Endothelial cell of umbilical vein (primary cell): ENCODE data around the gene AAR2. TPM values are rescaled to one million over a fixed set of nuclear protein-coding genes. Genes with fewer than 3 reads are reported as not detected.

Experiments used
- BruUV-seq: library from RNA; stranded (reverse); fragments of 400-500 nt; replicated peaks from 2 replicates; lab custom pipeline; 2021; lab: Mats Ljungman, UMichigan
- CTCF ChIA-PET: fragments of 300-600, 350-600 bp; sonication (Branson Sonifier 250); formaldehyde crosslinking; loops from one replicate; lab custom pipeline; 2021; ENCODE audit warnings: antibody characterized with exemption, inconsistent platforms; lab: Charles Lee
- POLR2A ChIA-PET: fragments of 300-600, 350-600 bp; sonication (Branson Sonifier 250); formaldehyde crosslinking; loops from one replicate; lab custom pipeline; 2021; ENCODE audit warnings: antibody characterized with exemption, inconsistent platforms; lab: Charles Lee
- DNase-seq: peaks from one replicate; pipeline ENCODE4 v3.0.0-alpha.2; 2011; ENCODE audit warnings: low read depth, low spot score
- FAIRE-seq: peaks from 2 replicates; lab custom pipeline; 2011; peaks lifted over from hg19 to GRCh38; lab: Jason Lieb, UNC
- H2AFZ ChIP-seq: 2 replicates; pipeline ENCODE4 v1.6.0; 2012; ENCODE audit warnings: low read depth, low read length, control low read depth, inconsistent platforms
- H3K27ac ChIP-seq: 2 replicates; pipeline ENCODE4 v1.5.1; 2011; ENCODE audit warnings: low read depth, mild to moderate bottlenecking, control low read depth, low read length, moderate library complexity; ENCODE audit not compliant: insufficient read depth
- H3K27me3 ChIP-seq, 2 experiments: 2 replicates each; pipeline versions ENCODE4 v1.6.0 to v1.6.1; 2011; ENCODE audit warnings: low read length in 2 of 2, mixed read lengths in 1 of 2; ENCODE audit not compliant: control insufficient read depth in 2 of 2, insufficient read depth in 2 of 2
- H3K36me3 ChIP-seq, 2 experiments: 2 replicates in 1 of 2; 3 replicates in 1 of 2; pipeline ENCODE4 v1.5.1; 2011; ENCODE audit warnings: low read length in 2 of 2, mild to moderate bottlenecking in 1 of 2, moderate library complexity in 1 of 2; ENCODE audit not compliant: control insufficient read depth in 2 of 2, insufficient read depth in 2 of 2; ENCODE audit errors: extremely low read depth in 1 of 2
- H3K4me1 ChIP-seq: 3 replicates; pipeline ENCODE4 v1.5.1; 2011; ENCODE audit warnings: mild to moderate bottlenecking, low read length; ENCODE audit not compliant: control insufficient read depth, insufficient read depth; ENCODE audit errors: extremely low read depth
- H3K4me2 ChIP-seq: 2 replicates; pipeline ENCODE4 v1.6.1; 2011; ENCODE audit warnings: low read length, control low read depth, mixed read lengths; ENCODE audit not compliant: insufficient read depth
- H3K4me3 ChIP-seq, 3 experiments: fragments of 200-600 bp in 1 of 3; sonication (generic), shearing (Covaris generic) in 1 of 3; replicated peaks in 1 of 3; 2 replicates each; pipeline ENCODE4 v1.5.1; 2011 to 2016; ENCODE audit warnings: control low read depth in 3 of 3, low read length in 3 of 3, mild to moderate bottlenecking in 2 of 3, inconsistent platforms in 1 of 3, low read depth in 1 of 3, moderate library complexity in 1 of 3; ENCODE audit not compliant: insufficient read depth in 1 of 3
- H3K79me2 ChIP-seq: 2 replicates; pipeline ENCODE4 v1.6.0; 2012; ENCODE audit warnings: low read length, inconsistent platforms; ENCODE audit not compliant: control insufficient read depth, insufficient read depth
- H3K9ac ChIP-seq: replicated peaks from 2 replicates; pipeline ENCODE3; 2011; ENCODE audit warnings: low read length, control low read depth; ENCODE audit not compliant: insufficient read depth; ENCODE audit errors: extremely low read depth
- H3K9me1 ChIP-seq: replicated peaks from 3 replicates; pipeline ENCODE4 v1.6.0; 2011; ENCODE audit warnings: mild to moderate bottlenecking, low read length; ENCODE audit not compliant: control insufficient read depth, insufficient read depth; ENCODE audit errors: extremely low read depth
- H3K9me3 ChIP-seq: replicated peaks from 2 replicates; pipeline ENCODE4 v1.5.1; 2012; ENCODE audit warnings: low read length, inconsistent platforms; ENCODE audit not compliant: control insufficient read depth, insufficient read depth
- H4K20me1 ChIP-seq: replicated peaks from 2 replicates; pipeline ENCODE3; 2011; ENCODE audit warnings: mild to moderate bottlenecking, low read length; ENCODE audit not compliant: control insufficient read depth, insufficient read depth; ENCODE audit errors: extremely low read depth
- EZH2 ChIP-seq: IDR thresholded peaks from 2 replicates; pipeline ENCODE4 v1.6.1; 2012; ENCODE audit warnings: borderline replicate concordance, low read depth, mild to moderate bottlenecking, moderate library complexity, low read length, inconsistent platforms; ENCODE audit not compliant: severe bottlenecking
- FOS ChIP-seq: IDR thresholded peaks from 2 replicates; pipeline ENCODE4 v1.6.1; 2011; ENCODE audit warnings: mild to moderate bottlenecking, low read length, moderate library complexity, borderline replicate concordance; ENCODE audit not compliant: insufficient read depth
- GATA2 ChIP-seq: IDR thresholded peaks from 2 replicates; pipeline ENCODE4 v1.7.0; 2011; ENCODE audit warnings: low read depth, mild to moderate bottlenecking, moderate library complexity, mixed read lengths, low read length; ENCODE audit not compliant: insufficient read length, insufficient read depth
- JUN ChIP-seq: IDR thresholded peaks from 2 replicates; pipeline ENCODE4 v1.6.1; 2011; ENCODE audit warnings: borderline replicate concordance, low read depth; ENCODE audit not compliant: insufficient read length, insufficient read depth
- MYC ChIP-seq: IDR thresholded peaks from one replicate; pipeline ENCODE4 v1.6.1; 2011; ENCODE audit warnings: mild to moderate bottlenecking, low read depth, low read length
- dilution Hi-C: fragments of 300-500 bp; cut with MboI; formaldehyde crosslinking; loops from one replicate; pipeline ENCODE4 v1.15.0; 2019; ENCODE audit warnings: low sequenced_read_pairs; ENCODE audit not compliant: extremely low pct_ligation_motif_present
- intact Hi-C: fragments of 100-400 bp; cut with micrococcal nuclease; formaldehyde crosslinking; loops from one replicate; pipeline ENCODE4 v1.10.0; 2022
- polyA plus RNA-seq, 4 experiments: library from polyadenylated mRNA; depleted of rRNA in 3 of 4; stranded (reverse) in 3 of 4; unstranded in 1 of 4; fragments of >200 nt; gene quantifications; 2 replicates each; pipeline versions ENCODE4 v1.2.1 to v1.2.3, GENCODE V29; 2011 to 2012; ENCODE audit warnings: missing spikeins in 1 of 4
- total RNA-seq: library from RNA; stranded (reverse); gene quantifications from 2 replicates; pipeline ENCODE4 v1.2.3, GENCODE V29; 2021
- TF ChIP-seq, protein P1 (sequence below), 2 donors: IDR thresholded peaks; 1 replicate in 1 of 2; 2 replicates in 1 of 2; pipeline ENCODE4 v1.5.1; 2011; ENCODE audit warnings: low read length in 2 of 2, mild to moderate bottlenecking in 2 of 2, moderate library complexity in 2 of 2, control low read depth in 1 of 2, inconsistent platforms in 1 of 2, low read depth in 1 of 2; ENCODE audit not compliant: insufficient read depth in 1 of 2; ENCODE audit errors: extremely low read depth in 1 of 2

The AAR2 gene
- total and polyA plus RNA-seq, 2 donors (not counting 3 experiments of a cell fraction or from before 2014, with no cell fraction given): 21.9 to 29.4 TPM

- Histone ChIP-seq H3K36me3 (no peaks in the 10 kb centered on the region), H3K27me3 (peaks cover 0 to 3% of the 10 kb centered on the region in 2 experiments), H3K79me2 (no peaks in the 10 kb centered on the region), H3K27ac (no peak overlapping the region), H3K9me1 (no peaks in the 10 kb centered on the region), H4K20me1 (no peaks in the 10 kb centered on the region), H3K4me3 (no peak overlapping the region), H3K4me2 (no peak overlapping the region), H3K4me1 (no peaks in the 10 kb centered on the region), H2AFZ (no peak overlapping the region), H3K9me3 (no peaks in the 10 kb centered on the region), H3K9ac (no peak overlapping the region)
- TF ChIP-seq MYC: no peak
- TF ChIP-seq, protein P1, sequence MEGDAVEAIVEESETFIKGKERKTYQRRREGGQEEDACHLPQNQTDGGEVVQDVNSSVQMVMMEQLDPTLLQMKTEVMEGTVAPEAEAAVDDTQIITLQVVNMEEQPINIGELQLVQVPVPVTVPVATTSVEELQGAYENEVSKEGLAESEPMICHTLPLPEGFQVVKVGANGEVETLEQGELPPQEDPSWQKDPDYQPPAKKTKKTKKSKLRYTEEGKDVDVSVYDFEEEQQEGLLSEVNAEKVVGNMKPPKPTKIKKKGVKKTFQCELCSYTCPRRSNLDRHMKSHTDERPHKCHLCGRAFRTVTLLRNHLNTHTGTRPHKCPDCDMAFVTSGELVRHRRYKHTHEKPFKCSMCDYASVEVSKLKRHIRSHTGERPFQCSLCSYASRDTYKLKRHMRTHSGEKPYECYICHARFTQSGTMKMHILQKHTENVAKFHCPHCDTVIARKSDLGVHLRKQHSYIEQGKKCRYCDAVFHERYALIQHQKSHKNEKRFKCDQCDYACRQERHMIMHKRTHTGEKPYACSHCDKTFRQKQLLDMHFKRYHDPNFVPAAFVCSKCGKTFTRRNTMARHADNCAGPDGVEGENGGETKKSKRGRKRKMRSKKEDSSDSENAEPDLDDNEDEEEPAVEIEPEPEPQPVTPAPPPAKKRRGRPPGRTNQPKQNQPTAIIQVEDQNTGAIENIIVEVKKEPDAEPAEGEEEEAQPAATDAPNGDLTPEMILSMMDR (IDR thresholded peaks at IDR 0.05; ENCODE audit: extremely low read depth in 1 of 2, insufficient read depth in 1 of 2, low read depth in 1 of 2, low read length in 2 of 2): no peak
- no peak for TF ChIP-seq FOS
- dilution Hi-C loops: no loop called here
- intact Hi-C loops: loop anchor here (10.0 kb wide), 1 partner anchor 119 kb away; no protein-coding TSS in a partner anchor
- POLR2A ChIA-PET: no interaction called here
- BruUV-seq: no TSS peak
- CTCF ChIA-PET: interaction anchor here (0.5 to 2.1 kb wide), 5 partner anchors 12 to 164 kb away, joined by 3 to 8 read pairs (median 3); no protein-coding TSS in a partner anchor
- DNase-seq (no peak), FAIRE-seq (no peak)
Measured at GRCh38 chr20:36275441-36276189, 39.3 kb downstream of the AAR2 start.

DNA sequence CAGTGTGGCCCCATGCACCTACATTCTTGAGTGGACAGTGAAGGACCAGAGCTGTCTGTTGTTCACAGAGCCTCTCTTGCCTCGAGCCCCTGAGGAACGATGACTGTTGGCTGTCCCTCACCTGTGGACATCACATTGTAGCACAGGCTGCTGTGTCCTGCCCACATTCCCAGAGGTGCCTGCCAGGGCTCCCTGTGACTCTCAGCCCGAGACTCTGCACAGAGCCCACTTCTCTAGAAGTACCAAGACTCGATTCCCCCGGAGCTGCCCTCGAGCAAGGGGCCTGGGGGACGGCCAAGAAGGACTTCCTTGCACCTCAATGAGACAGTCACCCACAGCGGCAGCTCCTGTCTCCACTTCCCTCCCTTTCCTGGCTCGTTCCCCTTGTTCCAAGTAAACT lies 41.3 kb downstream of the AAR2 start:
- Histone ChIP-seq H3K9me3 (no peaks in the 10 kb centered on the region), H3K9ac (no peak overlapping the region), H3K4me2 (no peak overlapping the region), H3K4me1 (no peaks in the 10 kb centered on the region), H3K36me3 (no peaks in the 10 kb centered on the region), H4K20me1 (no peaks in the 10 kb centered on the region), H2AFZ (no peak overlapping the region), H3K4me3 (no peak overlapping the region), H3K9me1 (no peaks in the 10 kb centered on the region), H3K27ac (no peak overlapping the region), H3K27me3 (peaks cover 0 to 3% of the 10 kb centered on the region in 2 experiments), H3K79me2 (no peaks in the 10 kb centered on the region)
- TF ChIP-seq JUN (no peak), GATA2 (no peak), EZH2 (no peak), FOS (no peak)
- TF ChIP-seq, protein P1 (IDR thresholded peaks at IDR 0.05; ENCODE audit: extremely low read depth in 1 of 2, insufficient read depth in 1 of 2, low read depth in 1 of 2, low read length in 2 of 2): no peak
- ChIA-PET POLR2A (no interaction called here), CTCF (no interaction called here)
- FAIRE-seq (no peak), DNase-seq (no peak)
- dilution Hi-C loops (no loop called here), intact Hi-C loops (loop anchor here (10.0 kb wide), 1 partner anchor 117 kb away; no protein-coding TSS in a partner anchor)
- BruUV-seq: no TSS peak
